GM13977 (cell line): ENCODE results near the gene LRRN4.
"Not testable (repeated sequence)": the region's sequence is repeated elsewhere in the genome, so short reads cannot be mapped to it uniquely, and the experiment has no call there.

Source experiments
- DNase-seq: peaks from one replicate; pipeline ENCODE4 v3.0.0; 2012; ENCODE audit warnings: low spot score
- in situ Hi-C: fragments of 300-500 bp; cut with MboI; formaldehyde crosslinking; loops from one replicate; pipeline ENCODE4 v1.12.0; 2022; ENCODE audit warnings: low sequenced_read_pairs, low pct_unique_long_range_greater_than_20kb, mixed read lengths, inconsistent platforms; ENCODE audit not compliant: unreplicated experiment
- TF ChIP-seq, protein P1 (sequence below): IDR thresholded peaks from 2 replicates; pipeline ENCODE4 v1.5.1; 2012; ENCODE audit warnings: mild to moderate bottlenecking, control low read depth; ENCODE audit not compliant: insufficient read depth; ENCODE audit errors: extremely low read depth, missing control alignments

The LRRN4 gene

DNA sequence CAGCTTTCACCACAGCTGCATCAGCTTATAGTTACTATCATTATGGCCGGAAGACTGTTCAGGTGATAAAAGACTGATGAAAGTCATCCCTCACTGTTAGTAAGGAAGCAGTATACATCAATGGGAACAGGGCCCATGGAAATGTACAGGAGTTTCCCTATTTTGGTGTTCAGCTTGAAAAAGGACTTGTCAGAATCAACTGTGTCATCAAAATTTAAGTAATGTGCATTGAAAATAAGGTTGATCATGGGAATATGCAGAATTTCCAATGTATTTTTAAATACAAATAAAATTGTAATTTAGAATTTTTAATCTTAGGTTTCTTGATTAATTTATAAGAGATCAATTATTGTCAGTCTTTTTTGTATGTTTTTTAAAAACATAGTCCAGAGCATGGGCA is 16.8 kb downstream of the LRRN4 start:
- no peak for DNase-seq

DNA sequence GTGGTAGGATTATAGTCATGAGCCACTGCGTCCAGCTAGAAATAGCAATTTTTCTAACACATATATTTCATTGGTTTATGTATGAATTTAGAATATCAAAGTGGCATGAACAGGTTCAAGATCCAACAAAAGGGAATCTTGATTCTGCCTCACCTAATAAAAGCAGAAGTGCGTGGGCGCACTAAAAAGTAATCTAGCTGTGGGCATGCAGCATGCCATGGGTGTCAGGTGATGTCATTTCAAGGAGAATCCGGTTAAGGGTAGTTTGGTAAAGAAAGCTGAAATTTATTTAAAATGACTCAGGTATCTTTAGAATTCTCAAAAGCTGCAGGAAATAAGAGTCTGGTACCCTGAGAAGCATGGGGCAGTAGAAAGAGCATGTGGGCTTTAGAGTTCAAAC is 17.6 kb downstream of the LRRN4 start:
- in situ Hi-C loops, result no loop called here
- TF ChIP-seq, protein P1, sequence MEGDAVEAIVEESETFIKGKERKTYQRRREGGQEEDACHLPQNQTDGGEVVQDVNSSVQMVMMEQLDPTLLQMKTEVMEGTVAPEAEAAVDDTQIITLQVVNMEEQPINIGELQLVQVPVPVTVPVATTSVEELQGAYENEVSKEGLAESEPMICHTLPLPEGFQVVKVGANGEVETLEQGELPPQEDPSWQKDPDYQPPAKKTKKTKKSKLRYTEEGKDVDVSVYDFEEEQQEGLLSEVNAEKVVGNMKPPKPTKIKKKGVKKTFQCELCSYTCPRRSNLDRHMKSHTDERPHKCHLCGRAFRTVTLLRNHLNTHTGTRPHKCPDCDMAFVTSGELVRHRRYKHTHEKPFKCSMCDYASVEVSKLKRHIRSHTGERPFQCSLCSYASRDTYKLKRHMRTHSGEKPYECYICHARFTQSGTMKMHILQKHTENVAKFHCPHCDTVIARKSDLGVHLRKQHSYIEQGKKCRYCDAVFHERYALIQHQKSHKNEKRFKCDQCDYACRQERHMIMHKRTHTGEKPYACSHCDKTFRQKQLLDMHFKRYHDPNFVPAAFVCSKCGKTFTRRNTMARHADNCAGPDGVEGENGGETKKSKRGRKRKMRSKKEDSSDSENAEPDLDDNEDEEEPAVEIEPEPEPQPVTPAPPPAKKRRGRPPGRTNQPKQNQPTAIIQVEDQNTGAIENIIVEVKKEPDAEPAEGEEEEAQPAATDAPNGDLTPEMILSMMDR, result no peak
- no peak for DNase-seq

More for the DNA sequence above, 16.8 kb downstream of the LRRN4 start:
- TF ChIP-seq, protein P1, result no peak
- in situ Hi-C loops, result no loop called here

DNA sequence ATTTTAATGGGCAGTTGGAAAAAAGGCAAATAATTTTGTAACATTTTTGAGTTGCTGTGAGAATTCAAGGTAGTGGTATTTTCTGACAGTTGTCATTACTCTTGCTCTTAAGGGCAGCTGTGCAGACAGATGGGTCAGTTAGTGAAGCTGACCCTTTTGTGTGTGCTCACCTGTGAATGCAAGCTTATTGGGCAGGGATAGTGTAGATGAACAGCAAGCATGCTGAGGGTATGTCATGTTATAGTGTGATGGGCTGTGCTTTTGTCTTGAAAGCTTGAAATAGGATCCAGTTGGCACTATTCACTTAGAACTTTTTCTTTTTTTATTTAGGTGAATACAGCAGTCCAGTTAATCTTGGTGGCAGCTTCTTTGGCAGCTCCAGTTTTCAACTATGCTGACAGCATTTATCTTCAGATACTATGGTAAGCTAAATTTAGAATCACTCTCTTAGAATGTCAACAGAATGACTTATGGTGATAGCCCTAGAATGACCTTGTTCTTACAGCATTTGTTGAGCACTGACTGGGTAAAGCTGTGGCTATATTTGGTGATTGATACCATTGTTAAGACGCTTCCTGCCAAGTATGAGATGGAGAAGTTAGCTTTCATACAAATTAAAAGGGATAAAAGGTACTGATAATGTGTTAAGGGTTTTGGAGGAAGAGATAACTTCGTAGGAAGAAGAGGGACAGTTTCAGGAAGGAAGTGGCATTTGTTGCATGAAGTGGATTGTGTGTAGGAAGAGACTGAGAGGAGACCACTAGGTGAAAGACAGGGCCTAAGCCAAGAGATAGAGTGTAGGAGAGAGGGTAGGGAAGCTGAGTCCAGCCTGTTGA is 19.5 kb downstream of the LRRN4 start:
- TF ChIP-seq, protein P1, result no peak
- DNase-seq, result no peak
- in situ Hi-C loops, result no loop called here

GRCh38 chr20:6032907-6033306 is 21.0 kb downstream of the LRRN4 start:
- DNase-seq, in situ Hi-C loops: not testable (repeated sequence)

GRCh38 chr20:6030453-6031080 is 23.3 kb downstream of the LRRN4 start:
- TF ChIP-seq, protein P1, result no peak
- DNase-seq, result no peak
- in situ Hi-C loops, result no loop called here

DNA sequence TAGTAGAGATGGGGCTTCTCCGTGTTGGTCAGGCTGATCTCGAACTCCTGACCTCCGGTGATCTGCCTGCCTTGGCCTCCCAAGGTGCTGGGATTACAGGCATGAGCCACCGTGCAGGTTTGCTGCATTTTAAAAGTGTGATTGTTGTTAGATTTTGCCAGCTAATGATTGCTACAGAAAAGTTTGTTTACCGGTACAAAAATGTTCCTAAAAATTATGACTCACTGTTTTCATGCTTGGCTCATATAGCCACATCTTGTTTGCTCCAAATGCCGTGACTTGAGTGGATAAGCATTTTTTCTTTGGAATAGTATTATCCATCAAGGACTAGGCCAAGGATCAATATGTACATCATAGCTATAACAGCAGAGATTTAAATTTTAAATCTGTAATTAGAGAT is 24.3 kb downstream of the LRRN4 start:
- in situ Hi-C loops, result no loop called here
- TF ChIP-seq, protein P1, result no peak

DNA sequence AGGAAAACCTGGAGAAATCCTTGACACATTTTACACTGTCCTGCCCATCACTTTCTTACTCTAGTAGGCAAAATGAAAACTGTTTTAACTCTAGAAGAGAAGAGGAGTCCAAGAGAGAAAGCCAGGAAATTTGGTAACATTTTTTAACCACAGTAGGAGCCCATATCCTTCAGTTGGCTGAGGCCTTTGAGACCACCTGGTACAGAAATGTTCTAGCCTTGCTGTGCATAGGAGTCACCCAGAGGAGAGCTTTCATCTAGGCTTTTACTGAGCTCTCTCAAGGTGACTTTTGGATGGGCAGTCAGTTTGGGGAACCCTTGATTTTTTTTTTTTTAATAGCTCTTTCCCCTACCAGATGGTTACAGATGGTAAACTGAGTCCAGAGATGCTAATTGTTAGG is 25.0 kb downstream of the LRRN4 start:
- no peak for DNase-seq
- in situ Hi-C loops, result no loop called here
- TF ChIP-seq, protein P1, result no peak

More for the DNA sequence above, 24.3 kb downstream of the LRRN4 start:
- no peak for DNase-seq
